ENCODE results near the gene CDK2AP2. TPM values are rescaled to one million over a fixed set of nuclear protein-coding genes. Genes with fewer than 3 reads are reported as not detected.

CDK2AP2 gene
- total and polyA plus RNA-seq, 9 donors, result 7.9 to 25.4 (median 19.5) TPM

DNA sequence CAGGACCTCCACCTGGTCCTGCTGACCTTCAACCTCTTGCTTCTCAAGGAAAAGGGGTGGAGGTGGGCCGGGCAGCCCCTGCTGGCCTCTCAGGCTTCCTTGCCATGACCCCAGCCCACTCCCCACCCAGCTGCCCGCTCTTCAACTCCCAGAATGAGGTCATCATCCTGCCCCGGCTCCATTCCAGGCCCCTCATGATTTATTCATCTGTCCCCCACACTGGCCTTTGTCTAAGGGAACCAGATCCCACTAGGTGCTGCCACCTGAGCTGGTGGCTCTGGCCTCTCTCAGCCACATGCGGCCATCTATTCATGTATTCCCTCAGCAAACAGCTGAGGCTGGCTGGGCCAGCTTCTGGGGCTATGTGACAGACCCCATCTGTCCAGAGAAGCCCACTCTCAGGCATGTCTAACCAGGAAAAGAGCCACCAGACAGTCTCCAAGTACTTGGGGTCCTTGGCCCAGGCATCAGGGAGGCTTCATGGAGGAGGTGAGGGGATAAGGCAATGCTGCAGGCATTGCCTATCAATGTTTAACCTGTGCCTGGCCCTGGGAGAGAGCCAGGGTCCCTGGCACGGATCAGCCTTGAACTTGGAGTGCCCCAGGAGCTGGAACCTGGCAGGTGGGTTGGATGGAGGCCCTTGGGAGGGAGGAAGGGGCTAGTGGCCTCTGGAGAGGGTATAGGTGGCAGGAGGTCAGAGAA lies 17.5 kb upstream of the CDK2AP2 start:
- peaks cover 9% of the 10 kb centered on the region for H3K27me3 ChIP-seq (ENCODE audit: control insufficient read depth, insufficient read depth, low read length)
- no peaks in the 10 kb centered on the region for H3K36me3 ChIP-seq (ENCODE audit: control insufficient read depth, insufficient read depth, low read length)
- 27% methylated on average over 4 of the region's 5 CpGs for WGBS (ENCODE audit: insufficient coverage)
- H3K4me3 ChIP-seq (ENCODE audit: low read length), result no peak overlapping the region
- H3K27ac ChIP-seq (ENCODE audit: low read length), result no peak overlapping the region
- peaks cover 5% of the 10 kb centered on the region for H3K4me1 ChIP-seq (ENCODE audit: control insufficient read depth, insufficient read depth, low read length)
- H3K9me3 ChIP-seq (replicated peaks; ENCODE audit: control insufficient read depth, low read depth, low read length), result no peaks in the 10 kb centered on the region
- DNase-seq, result no peak

DNA sequence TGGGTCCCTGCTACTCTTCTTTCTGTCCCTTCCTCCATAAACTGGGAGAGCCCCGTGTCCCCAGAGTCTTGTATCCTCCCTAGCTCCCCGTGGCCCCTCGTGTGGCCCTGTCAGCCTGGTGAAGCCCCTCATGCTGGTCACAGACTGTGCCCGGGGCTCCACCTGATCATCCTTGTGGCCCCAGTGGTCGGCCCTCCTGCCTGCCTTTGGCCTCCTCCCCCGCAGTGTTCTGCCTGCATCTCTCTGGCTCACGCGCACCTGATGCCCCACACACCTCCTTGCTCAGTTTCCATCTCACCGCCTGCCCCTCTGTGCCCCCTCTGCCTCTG lies 16.5 kb upstream of the CDK2AP2 start:
- Histone ChIP-seq H3K27me3 (ENCODE audit: control insufficient read depth, insufficient read depth, low read length) (peaks cover 5% of the 10 kb centered on the region), H3K4me3 (ENCODE audit: low read length) (no peak overlapping the region), H3K36me3 (ENCODE audit: control insufficient read depth, insufficient read depth, low read length) (no peaks in the 10 kb centered on the region), H3K9me3 (replicated peaks; ENCODE audit: control insufficient read depth, low read depth, low read length) (no peaks in the 10 kb centered on the region), H3K4me1 (ENCODE audit: control insufficient read depth, insufficient read depth, low read length) (peaks cover 5% of the 10 kb centered on the region), H3K27ac (ENCODE audit: low read length) (no peak overlapping the region)
- WGBS (ENCODE audit: insufficient coverage), result 77% methylated on average over 9 of the region's 9 CpGs
- DNase-seq, result no peak

DNA sequence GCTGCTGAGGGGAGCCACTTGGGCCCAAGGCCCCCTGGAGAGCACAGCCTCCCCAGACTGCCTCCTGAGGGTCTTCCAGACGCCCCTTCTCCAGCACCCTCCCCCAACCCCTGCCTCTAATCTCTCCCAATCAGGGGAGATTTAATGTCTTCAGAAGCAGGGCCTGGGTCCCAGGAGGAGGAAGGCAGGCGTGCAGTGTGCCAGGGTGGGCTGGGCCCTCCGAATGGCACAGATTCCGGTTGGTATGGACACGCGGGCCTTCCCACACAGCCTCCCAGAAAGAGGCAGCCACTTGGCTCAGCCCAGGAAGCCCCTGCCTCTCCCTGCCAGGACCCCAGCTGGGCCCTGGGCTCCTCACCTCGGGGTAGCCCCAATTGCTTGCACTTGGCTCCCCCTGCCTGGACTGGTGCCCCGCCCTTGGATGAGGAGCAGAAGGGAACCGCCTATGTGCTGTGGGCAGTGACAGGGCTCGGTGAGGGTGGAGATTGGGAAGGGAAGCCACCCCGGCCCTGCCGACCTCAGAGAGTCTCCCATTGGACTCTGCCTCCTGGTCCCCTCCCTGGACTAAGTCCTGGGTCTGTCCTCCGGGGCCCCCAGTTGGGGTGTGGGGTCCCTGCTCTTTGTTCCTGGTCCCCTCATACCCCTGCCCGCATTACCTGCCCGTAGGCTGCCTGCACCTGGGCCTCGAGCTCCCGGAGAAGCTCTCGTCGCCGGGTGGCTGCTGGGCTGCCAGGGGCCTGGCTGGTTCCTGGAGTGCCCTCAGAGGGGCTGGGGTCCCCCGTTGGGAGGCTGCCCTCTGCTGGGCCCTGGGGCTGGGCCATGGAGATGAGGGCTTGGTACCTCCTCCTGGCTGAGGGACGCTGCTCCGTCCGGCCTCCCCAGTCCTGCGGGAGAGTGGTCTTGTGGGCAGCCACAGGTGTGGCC lies 15.9 kb upstream of the CDK2AP2 start:
- Histone ChIP-seq H3K4me3 (ENCODE audit: low read length) (no peak overlapping the region), H3K36me3 (ENCODE audit: control insufficient read depth, insufficient read depth, low read length) (no peaks in the 10 kb centered on the region), H3K27me3 (ENCODE audit: control insufficient read depth, insufficient read depth, low read length) (peaks cover 5% of the 10 kb centered on the region), H3K27ac (ENCODE audit: low read length) (no peak overlapping the region), H3K9me3 (replicated peaks; ENCODE audit: control insufficient read depth, low read depth, low read length) (no peaks in the 10 kb centered on the region), H3K4me1 (ENCODE audit: control insufficient read depth, insufficient read depth, low read length) (peaks cover 5% of the 10 kb centered on the region)
- DNase-seq, result no peak
- WGBS (ENCODE audit: insufficient coverage), result 74% methylated on average over 15 of the region's 25 CpGs

DNA sequence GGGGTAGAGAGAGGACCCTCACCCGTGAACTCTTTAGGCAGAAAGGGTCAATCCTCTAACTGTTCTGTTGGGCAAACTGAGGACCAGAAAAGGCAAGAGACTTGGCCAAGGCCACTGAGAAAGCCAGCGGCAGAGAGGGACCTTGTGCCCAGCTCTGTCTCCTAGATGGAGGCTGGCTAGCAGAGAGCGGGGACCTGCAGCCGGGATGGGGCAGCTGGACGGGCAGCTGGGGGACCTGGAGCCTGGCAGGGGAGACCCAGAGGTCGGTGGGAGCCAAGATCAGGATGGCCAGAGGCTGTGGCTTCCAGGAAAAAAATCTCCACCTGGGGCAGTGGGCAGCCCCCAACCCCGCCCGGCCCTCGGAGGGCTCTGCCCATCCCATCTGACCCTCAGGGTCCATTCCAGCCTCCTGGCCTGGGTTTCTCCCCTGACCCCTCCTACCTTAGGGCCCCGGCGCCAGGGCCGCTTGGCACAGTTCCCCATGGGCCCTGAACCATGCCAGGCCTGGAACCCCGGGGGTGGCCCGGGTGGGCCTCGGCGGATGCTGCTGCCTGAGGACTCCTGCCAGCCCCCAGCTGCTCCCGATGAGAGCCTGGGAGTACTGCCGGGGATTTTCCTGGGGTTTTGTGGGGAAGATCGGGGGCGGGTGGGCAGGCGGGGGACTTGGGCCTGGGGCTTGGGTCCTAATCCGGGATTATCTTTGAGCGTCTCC lies 15.0 kb upstream of the CDK2AP2 start, which contains the start of gene CABP2:
TSS of gene CABP2 (minus strand) at position 603 of the 712 bp plus-strand sequence. CDS start at position 483, 120 bp downstream.
- Histone ChIP-seq H3K27ac (ENCODE audit: low read length) (no peak within 1 kb of the TSS), H3K4me3 (ENCODE audit: low read length) (no peak within 1 kb of the TSS), H3K9me3 (replicated peaks; ENCODE audit: control insufficient read depth, low read depth, low read length) (no peaks in the 10 kb centered on the region), H3K36me3 (ENCODE audit: control insufficient read depth, insufficient read depth, low read length) (no peaks in the 10 kb centered on the region), H3K27me3 (ENCODE audit: control insufficient read depth, insufficient read depth, low read length) (peaks cover 5% of the 10 kb centered on the region), H3K4me1 (ENCODE audit: control insufficient read depth, insufficient read depth, low read length) (peaks cover 5% of the 10 kb centered on the region)
- WGBS (ENCODE audit: insufficient coverage), result 58% methylated on average over 16 of the region's 23 CpGs
- DNase-seq, result no peak

DNA sequence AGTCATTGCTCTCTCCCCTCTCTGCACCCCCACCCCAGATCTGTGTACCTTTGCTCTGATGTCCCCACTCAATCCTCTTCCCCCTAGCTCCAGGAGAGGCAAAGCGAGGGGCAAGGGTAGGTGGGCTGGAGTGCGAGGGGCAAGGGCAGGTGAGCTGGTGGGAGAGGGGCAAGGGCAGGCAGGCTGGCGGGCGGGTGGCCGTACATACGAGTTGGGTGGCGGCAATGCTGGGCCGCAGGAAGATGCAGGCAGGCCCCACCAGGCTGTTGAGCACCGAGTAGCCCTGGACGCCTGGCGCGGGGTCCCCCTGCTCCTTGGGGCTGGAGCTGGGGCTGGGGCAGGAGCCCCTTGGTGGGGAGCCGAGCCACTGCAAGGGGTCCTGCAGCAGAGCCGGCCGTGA lies 14.4 kb upstream of the CDK2AP2 start:
- H3K4me1 ChIP-seq (ENCODE audit: control insufficient read depth, insufficient read depth, low read length), result peaks cover 5% of the 10 kb centered on the region
- H3K27ac ChIP-seq (ENCODE audit: low read length), result no peak overlapping the region
- no peak for DNase-seq
- H3K4me3 ChIP-seq (ENCODE audit: low read length), result no peak overlapping the region
- no peaks in the 10 kb centered on the region for H3K36me3 ChIP-seq (ENCODE audit: control insufficient read depth, insufficient read depth, low read length)
- no peaks in the 10 kb centered on the region for H3K9me3 ChIP-seq (replicated peaks; ENCODE audit: control insufficient read depth, low read depth, low read length)
- WGBS (ENCODE audit: insufficient coverage), result 92% methylated on average over 9 of the region's 15 CpGs
- peaks cover 5% of the 10 kb centered on the region for H3K27me3 ChIP-seq (ENCODE audit: control insufficient read depth, insufficient read depth, low read length)

DNA sequence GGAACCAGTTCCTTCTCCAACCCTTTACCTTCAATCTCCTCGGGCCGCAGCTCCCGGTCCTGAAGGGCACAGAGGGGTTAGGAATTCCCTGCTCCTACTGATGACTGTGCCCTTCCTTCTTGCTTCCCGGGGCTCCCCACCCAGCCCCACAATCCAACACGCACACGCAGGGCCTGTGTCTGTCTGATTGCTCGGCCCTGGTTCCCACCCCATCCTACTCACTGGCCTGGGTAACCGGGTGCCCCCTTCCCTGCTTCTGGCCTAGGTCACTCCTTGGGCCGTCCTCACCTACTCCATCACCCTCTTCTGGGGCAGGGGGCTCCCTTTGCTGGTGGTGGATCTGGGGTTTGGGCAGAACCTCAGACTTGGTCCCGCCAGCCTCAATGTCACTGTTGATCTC lies 14.0 kb upstream of the CDK2AP2 start:
- no peak overlapping the region for H3K4me3 ChIP-seq (ENCODE audit: low read length)
- peaks cover 5% of the 10 kb centered on the region for H3K27me3 ChIP-seq (ENCODE audit: control insufficient read depth, insufficient read depth, low read length)
- H3K4me1 ChIP-seq (ENCODE audit: control insufficient read depth, insufficient read depth, low read length), result peaks cover 5% of the 10 kb centered on the region
- 86% methylated on average over 3 of the region's 10 CpGs for WGBS (ENCODE audit: insufficient coverage)
- no peaks in the 10 kb centered on the region for H3K36me3 ChIP-seq (ENCODE audit: control insufficient read depth, insufficient read depth, low read length)
- no peak for DNase-seq
- no peak overlapping the region for H3K27ac ChIP-seq (ENCODE audit: low read length)
- no peaks in the 10 kb centered on the region for H3K9me3 ChIP-seq (replicated peaks; ENCODE audit: control insufficient read depth, low read depth, low read length)

DNA sequence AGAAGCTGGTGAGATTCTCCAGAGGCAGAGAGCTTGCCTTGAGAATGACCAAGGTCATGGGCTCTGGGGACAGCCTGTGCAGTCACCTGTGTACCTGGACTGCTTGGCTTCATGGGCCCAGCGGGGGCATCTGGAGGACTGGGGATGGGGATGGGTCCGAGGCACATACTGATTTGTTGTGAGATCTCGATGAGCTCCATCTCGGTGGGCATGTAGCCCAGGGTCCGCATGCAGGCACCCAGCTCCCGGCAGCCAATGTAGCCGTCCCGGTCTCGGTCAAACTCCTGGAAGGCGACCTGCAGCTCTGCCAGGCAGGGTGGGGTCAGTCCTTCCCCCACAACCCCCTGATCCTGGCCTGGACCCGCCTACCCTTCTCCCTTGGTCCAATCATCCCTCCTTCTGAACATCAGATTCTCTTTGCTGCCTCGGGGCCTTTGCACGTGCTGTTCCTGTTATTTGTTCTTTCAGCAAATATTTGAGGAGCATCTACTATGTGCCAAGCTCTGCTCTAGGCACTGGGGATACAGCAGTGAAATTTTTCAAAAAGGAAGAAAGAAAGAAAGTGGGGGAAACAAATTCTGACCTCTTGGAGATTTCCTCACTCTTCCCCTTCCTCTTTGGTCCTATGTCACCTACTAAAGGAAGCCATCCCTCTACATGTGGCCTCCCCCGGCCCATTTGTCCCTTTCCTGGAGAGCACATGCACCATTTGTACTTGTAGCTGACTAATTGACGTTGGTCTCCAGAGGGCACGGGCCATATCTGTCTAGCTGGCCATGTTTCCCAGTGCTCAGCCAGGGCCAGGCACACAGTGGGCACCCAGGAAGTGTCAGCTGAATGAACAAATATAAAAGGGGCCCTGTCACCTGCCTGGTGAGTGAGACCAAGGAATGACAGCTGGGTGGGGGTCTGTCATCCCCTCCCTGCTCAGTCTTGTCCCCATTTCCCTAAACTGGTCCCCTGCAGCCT lies 13.2 kb upstream of the CDK2AP2 start:
- no peak for DNase-seq
- Histone ChIP-seq H3K36me3 (ENCODE audit: control insufficient read depth, insufficient read depth, low read length) (no peaks in the 10 kb centered on the region), H3K4me3 (ENCODE audit: low read length) (no peak overlapping the region), H3K27ac (ENCODE audit: low read length) (no peak overlapping the region), H3K4me1 (ENCODE audit: control insufficient read depth, insufficient read depth, low read length) (peaks cover 5% of the 10 kb centered on the region), H3K27me3 (ENCODE audit: control insufficient read depth, insufficient read depth, low read length) (peaks cover 5% of the 10 kb centered on the region), H3K9me3 (replicated peaks; ENCODE audit: control insufficient read depth, low read depth, low read length) (no peaks in the 10 kb centered on the region)
- 87% methylated on average over 13 of the region's 16 CpGs for WGBS (ENCODE audit: insufficient coverage)

DNA sequence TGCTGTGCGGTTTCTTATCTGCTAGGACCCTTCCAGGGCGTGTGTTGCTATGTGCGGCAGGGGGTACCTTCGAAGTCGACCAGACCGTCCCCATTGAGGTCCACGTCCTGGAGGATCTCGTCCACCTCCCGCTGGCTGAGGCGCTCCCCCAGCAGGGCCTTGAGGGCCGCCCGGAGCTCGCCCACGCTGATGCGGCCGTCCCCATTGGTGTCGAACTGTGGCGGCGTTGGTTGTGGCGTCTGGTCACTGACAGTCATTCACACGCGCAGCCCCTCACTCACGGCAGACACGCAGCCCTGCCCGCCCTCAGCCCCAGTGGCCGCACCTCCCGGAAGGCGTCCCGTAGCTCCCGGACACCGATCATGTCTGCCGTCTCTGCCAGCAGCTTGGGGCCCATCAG lies 11.8 kb upstream of the CDK2AP2 start:
- Histone ChIP-seq H3K9me3 (replicated peaks; ENCODE audit: control insufficient read depth, low read depth, low read length) (no peaks in the 10 kb centered on the region), H3K27ac (ENCODE audit: low read length) (no peak overlapping the region), H3K4me1 (ENCODE audit: control insufficient read depth, insufficient read depth, low read length) (peaks cover 5% of the 10 kb centered on the region), H3K4me3 (ENCODE audit: low read length) (no peak overlapping the region), H3K27me3 (ENCODE audit: control insufficient read depth, insufficient read depth, low read length) (peaks cover 11% of the 10 kb centered on the region), H3K36me3 (ENCODE audit: control insufficient read depth, insufficient read depth, low read length) (no peaks in the 10 kb centered on the region)
- 82% methylated on average over 32 of the region's 32 CpGs for WGBS (ENCODE audit: insufficient coverage)
- no peak for DNase-seq

DNA sequence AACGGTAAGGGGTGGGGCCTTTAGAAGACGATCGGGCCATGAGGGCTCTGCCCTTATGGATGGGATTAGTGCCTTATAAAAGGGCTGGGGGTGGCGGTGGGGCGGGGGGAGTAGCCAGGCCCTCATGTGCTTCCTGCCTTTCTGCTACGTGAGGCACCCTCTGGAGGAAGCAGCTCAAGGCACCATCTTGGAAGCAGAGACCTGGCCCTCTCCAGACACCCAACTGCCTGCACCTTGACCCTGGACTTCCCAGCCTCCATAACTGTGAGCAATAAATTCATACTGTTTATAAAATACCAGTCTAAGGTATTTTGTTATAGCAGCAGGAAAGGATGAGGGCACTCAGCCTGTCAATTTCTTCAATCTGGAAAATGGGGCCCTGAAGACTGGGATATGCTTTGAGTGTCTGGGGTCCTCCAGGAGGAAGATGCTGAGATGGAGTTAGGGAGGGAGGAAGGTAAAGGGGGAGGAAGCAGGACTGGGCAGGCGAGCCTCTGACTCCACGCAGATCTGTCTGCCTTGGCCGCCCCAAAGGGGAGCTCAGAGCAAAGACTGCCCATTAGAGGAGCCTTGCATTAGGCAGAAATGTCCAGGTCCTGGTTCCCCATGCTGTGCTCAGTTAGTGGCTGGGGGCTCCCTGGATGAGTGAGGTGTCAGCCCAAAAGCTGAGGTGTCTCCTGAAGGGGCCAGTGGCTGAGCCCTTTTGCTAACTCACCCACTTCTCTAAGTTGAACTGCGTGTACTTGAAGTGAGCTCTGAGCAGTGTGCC lies 10.0 kb upstream of the CDK2AP2 start:
- no peak overlapping the region for H3K4me3 ChIP-seq (ENCODE audit: low read length)
- H3K27me3 ChIP-seq (ENCODE audit: control insufficient read depth, insufficient read depth, low read length), result peaks cover 14% of the 10 kb centered on the region
- WGBS (ENCODE audit: insufficient coverage), result 67% methylated on average over 4 of the region's 10 CpGs

More for the DNA sequence above, 10.0 kb upstream of the CDK2AP2 start:
- Histone ChIP-seq H3K9me3 (replicated peaks; ENCODE audit: control insufficient read depth, low read depth, low read length) (no peaks in the 10 kb centered on the region), H3K4me1 (ENCODE audit: control insufficient read depth, insufficient read depth, low read length) (no peaks in the 10 kb centered on the region), H3K36me3 (ENCODE audit: control insufficient read depth, insufficient read depth, low read length) (no peaks in the 10 kb centered on the region), H3K27ac (ENCODE audit: low read length) (no peak overlapping the region)
- DNase-seq, result no peak
